GM12878 (cell line): ENCODE data around the gene RIT2. TPM values are rescaled to one million over a fixed set of nuclear protein-coding genes. Genes with fewer than 3 reads are reported as not detected.

Source experiments
- ATAC-seq: fragments of 200-7000 bp; cut with Tn5 transposase; 3 replicates; pipeline ENCODE4 v1.9.1; 2020; ENCODE audit warnings: mild to moderate bottlenecking, moderate library complexity
- BruUV-seq: library from RNA; stranded (reverse); fragments of 400-500 nt; replicated peaks from 2 replicates; lab custom pipeline; 2021; lab: Mats Ljungman, UMichigan
- CTCF ChIA-PET: fragments of 300-600 bp; sonication (Branson Sonifier 250); formaldehyde crosslinking; extraction: SDS; loops from one replicate; lab custom pipeline; 2021; ENCODE audit warnings: inconsistent platforms; lab: Yijun Ruan, JAX
- POLR2A ChIA-PET: fragments of 350-600 bp; formaldehyde crosslinking; extraction: SDS; loops from one replicate; lab custom pipeline; 2021; ENCODE audit warnings: inconsistent platforms; lab: Charles Lee
- RAD21 ChIA-PET: fragments of 300-600 bp; sonication (Branson Sonifier 250); formaldehyde crosslinking; loops from one replicate; lab custom pipeline; 2023; ENCODE audit warnings: antibody characterized with exemption; ENCODE audit not compliant: unreplicated experiment; lab: Charles Lee
- SMC1A ChIA-PET: fragments of 300-600 bp; sonication (Branson Sonifier 250); formaldehyde crosslinking; loops from one replicate; lab custom pipeline; 2023; ENCODE audit not compliant: unreplicated experiment, uncharacterized antibody; lab: Charles Lee
- DNase-seq: peaks from one replicate; pipeline ENCODE4 v3.0.0-alpha.2; 2011; ENCODE audit warnings: low read depth, low spot score
- FAIRE-seq: peaks from 3 replicates; lab custom pipeline; 2011; peaks lifted over from hg19 to GRCh38; lab: Jason Lieb, UNC
- H2AFZ ChIP-seq: 2 replicates; pipeline ENCODE4 v1.6.0; 2011; ENCODE audit warnings: low read depth, low read length, control low read depth; ENCODE audit not compliant: control insufficient read depth
- H3K27ac ChIP-seq: 2 replicates; pipeline ENCODE4 v1.5.1; 2011; ENCODE audit warnings: control low read depth; ENCODE audit not compliant: control insufficient read depth, insufficient read depth
- H3K27me3 ChIP-seq, 2 experiments: replicated peaks in 1 of 2; 2 replicates each; pipeline versions ENCODE4 v1.6.0 to v1.6.1; 2011; ENCODE audit warnings: low read length in 1 of 2; ENCODE audit not compliant: control insufficient read depth in 2 of 2, insufficient read depth in 2 of 2
- H3K36me3 ChIP-seq, 2 experiments: 2 replicates each; pipeline ENCODE4 v1.5.1; 2011; ENCODE audit warnings: low read length in 1 of 2; ENCODE audit not compliant: control insufficient read depth in 2 of 2, insufficient read depth in 2 of 2
- H3K4me1 ChIP-seq: 2 replicates; pipeline ENCODE4 v1.6.1; 2011; ENCODE audit warnings: mild to moderate bottlenecking, low read length, moderate library complexity, mixed read lengths; ENCODE audit not compliant: control insufficient read depth, insufficient read depth
- H3K4me2 ChIP-seq: 2 replicates; pipeline ENCODE4 v1.6.0; 2011; ENCODE audit warnings: control low read depth; ENCODE audit not compliant: control insufficient read depth, insufficient read depth
- H3K4me3 ChIP-seq: fragments of 200-600 bp; sonication (generic); 2 replicates; pipeline ENCODE4 v1.5.1; 2016
- H3K79me2 ChIP-seq: 2 replicates; pipeline ENCODE4 v1.6.0; 2011; ENCODE audit warnings: low read length; ENCODE audit not compliant: control insufficient read depth, insufficient read depth
- H3K9ac ChIP-seq: 2 replicates; pipeline ENCODE4 v1.8.0; 2011; ENCODE audit warnings: low read length, control low read depth, mixed read lengths; ENCODE audit not compliant: control insufficient read depth, insufficient read depth
- H3K9me3 ChIP-seq: replicated peaks from 3 replicates; pipeline ENCODE4 v1.5.1; 2011; ENCODE audit warnings: mild to moderate bottlenecking, low read length; ENCODE audit not compliant: control insufficient read depth, insufficient read depth
- H4K20me1 ChIP-seq: 2 replicates; pipeline ENCODE4 v1.6.0; 2011; ENCODE audit not compliant: control insufficient read depth, insufficient read depth
- CHD1 ChIP-seq: IDR thresholded peaks from 2 replicates; pipeline ENCODE4 v1.6.1; 2012; ENCODE audit warnings: low read depth, low read length, improper control_type of control experiment
- ESRRA ChIP-seq: IDR thresholded peaks from 2 replicates; pipeline ENCODE4 v1.6.1; 2012; ENCODE audit warnings: mild to moderate bottlenecking, low read length, improper control_type of control experiment
- HCFC1 ChIP-seq: fragments of 150-350 bp; IDR thresholded peaks from 2 replicates; pipeline ENCODE4 v1.6.1; 2014; ENCODE audit warnings: low read length
- KLF5 ChIP-seq: fragments of 450-650 bp; IDR thresholded peaks from 2 replicates; pipeline ENCODE4 v1.6.1; 2014; ENCODE audit warnings: mild to moderate bottlenecking; ENCODE audit not compliant: partially characterized antibody
- MXI1 ChIP-seq: fragments of 150-350 bp; IDR thresholded peaks from 2 replicates; pipeline ENCODE4 v1.6.1; 2011; ENCODE audit warnings: low read depth, mild to moderate bottlenecking, inconsistent platforms, low read length, improper control_type of control experiment
- SIX5 ChIP-seq: IDR thresholded peaks from 2 replicates; pipeline ENCODE4 v1.6.1; 2011; ENCODE audit warnings: mild to moderate bottlenecking, low read depth, low read length, moderate library complexity; ENCODE audit not compliant: severe bottlenecking
- SKIL ChIP-seq: fragments of 450-650 bp; IDR thresholded peaks from 2 replicates; pipeline ENCODE4 v1.6.1; 2017; ENCODE audit warnings: mild to moderate bottlenecking, low read depth, inconsistent platforms; ENCODE audit not compliant: poor library complexity, severe bottlenecking
- SMARCA5 ChIP-seq: fragments of 450-650 bp; IDR thresholded peaks from 2 replicates; pipeline ENCODE4 v1.6.1; 2017; ENCODE audit warnings: mild to moderate bottlenecking
- ZNF274 ChIP-seq: IDR thresholded peaks from one replicate; pipeline ENCODE4 v1.8.0; 2011; ENCODE audit not compliant: insufficient read length, insufficient read depth
- ZNF622 ChIP-seq: fragments of 450-650 bp; IDR thresholded peaks from 2 replicates; pipeline ENCODE4 v1.6.1; 2017; ENCODE audit warnings: mild to moderate bottlenecking, inconsistent platforms
- WGBS: methylation state at CpG from one replicate; pipeline ENCODE4 v1.1.6; 2016; ENCODE audit warnings: low lambda C conversion rate; ENCODE audit not compliant: insufficient replicate concordance, insufficient coverage; ENCODE audit errors: missing lambda C conversion rate; 5-methylcytosine and 5-hydroxymethylcytosine counted together
- in situ Hi-C: fragments of 300-500 bp; cut with MboI; formaldehyde crosslinking; loops from 9 replicates; pipeline ENCODE4 v1.14.3; 2018; ENCODE audit warnings: mixed read lengths
- intact Hi-C: fragments of 100-400 bp; cut with micrococcal nuclease; formaldehyde crosslinking; loops from one replicate; pipeline ENCODE4 v1.14.2; 2022; ENCODE audit not compliant: unreplicated experiment
- polyA plus RNA-seq, 11 experiments: library from polyadenylated mRNA; depleted of rRNA in 4 of 11; unstranded in 6 of 11; stranded (reverse) in 5 of 11; fragments of >200 nt; fragmentation: Nextera tagmentation in 4 of 11; fragmentation: Illumina TruSeq in 1 of 11; extraction: Ambion mirVana in 4 of 11; extraction: Trizol in 1 of 11; gene quantifications; 1 replicate in 1 of 11; 2 replicates in 10 of 11; pipeline versions ENCODE4 v1.2.1 to v1.2.3, GENCODE V29; 2011 to 2016; ENCODE audit warnings: inconsistent platforms in 2 of 11, missing spikeins in 2 of 11, low read depth in 1 of 11
- total RNA-seq, 4 experiments: library from RNA; depleted of rRNA in 3 of 4; stranded (reverse); fragments of >200 nt in 3 of 4; fragmentation: Illumina TruSeq in 1 of 4; extraction: Trizol in 1 of 4; gene quantifications; 2 replicates each; pipeline versions ENCODE4 v1.2.1 to v1.2.3, GENCODE V29; 2013 to 2021
- TF ChIP-seq, protein P1 (sequence below), 3 experiments: IDR thresholded peaks in 2 of 3; conservative IDR thresholded peaks in 1 of 3; 2 replicates each; pipeline ENCODE4 v1.5.1; 2011; ENCODE audit warnings: low read depth in 3 of 3, low read length in 3 of 3, mild to moderate bottlenecking in 3 of 3, control low read depth in 2 of 3, moderate library complexity in 2 of 3, inconsistent platforms in 1 of 3, mixed read lengths in 1 of 3; ENCODE audit not compliant: control insufficient read depth in 2 of 3, insufficient read depth in 1 of 3; ENCODE audit errors: extremely low read depth in 1 of 3

Gene RIT2
- total and polyA plus RNA-seq, 10 of the 15 experiments (the other 5 are each of a cell fraction or from before 2014, with no cell fraction given), result not detected

DNA sequence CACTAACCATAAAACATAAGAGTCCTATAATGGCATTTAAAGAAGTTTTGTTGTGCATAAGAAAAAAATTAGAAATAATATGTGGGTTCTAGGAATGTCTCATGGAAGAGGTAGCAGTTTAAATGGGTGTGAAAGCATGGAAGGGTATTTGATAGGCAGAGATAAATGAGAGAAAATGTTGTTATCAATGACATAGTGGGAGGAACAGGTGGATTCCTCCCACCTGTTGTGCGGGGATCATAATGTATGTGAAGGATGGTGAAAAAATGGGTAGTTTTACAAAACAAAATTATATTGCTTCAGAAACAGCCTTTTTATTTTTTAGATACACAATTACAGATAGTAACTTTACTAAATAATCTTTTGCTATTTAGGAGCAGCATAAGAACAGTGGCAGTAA is 41.7 kb downstream of the RIT2 start:
- no peak overlapping the region for H3K4me3 ChIP-seq
- H3K79me2 ChIP-seq, result no peaks in the 10 kb centered on the region
- CTCF ChIA-PET, result no interaction called here
- in situ Hi-C loops (no loop called here), intact Hi-C loops (no loop called here)
- H3K4me2 ChIP-seq, result no peak overlapping the region
- H3K9me3 ChIP-seq, result no peaks in the 10 kb centered on the region
- DNase-seq, result no peak
- SMC1A ChIA-PET, result no interaction called here
- H2AFZ ChIP-seq, result no peak overlapping the region
- H3K9ac ChIP-seq, result no peak overlapping the region
- FAIRE-seq, result no peak
- H3K36me3 ChIP-seq, result no peaks in the 10 kb centered on the region
- no peaks in the 10 kb centered on the region for H3K27me3 ChIP-seq
- H3K4me1 ChIP-seq, result no peaks in the 10 kb centered on the region
- no peak overlapping the region for H3K27ac ChIP-seq
- H4K20me1 ChIP-seq, result no peaks in the 10 kb centered on the region
- TF ChIP-seq ZNF622 (no peak), SKIL (no peak), KLF5 (no peak), SIX5 (no peak), ESRRA (no peak), HCFC1 (no peak), SMARCA5 (no peak), CHD1 (no peak), MXI1 (no peak), ZNF274 (no peak)
- TF ChIP-seq, protein P1, sequence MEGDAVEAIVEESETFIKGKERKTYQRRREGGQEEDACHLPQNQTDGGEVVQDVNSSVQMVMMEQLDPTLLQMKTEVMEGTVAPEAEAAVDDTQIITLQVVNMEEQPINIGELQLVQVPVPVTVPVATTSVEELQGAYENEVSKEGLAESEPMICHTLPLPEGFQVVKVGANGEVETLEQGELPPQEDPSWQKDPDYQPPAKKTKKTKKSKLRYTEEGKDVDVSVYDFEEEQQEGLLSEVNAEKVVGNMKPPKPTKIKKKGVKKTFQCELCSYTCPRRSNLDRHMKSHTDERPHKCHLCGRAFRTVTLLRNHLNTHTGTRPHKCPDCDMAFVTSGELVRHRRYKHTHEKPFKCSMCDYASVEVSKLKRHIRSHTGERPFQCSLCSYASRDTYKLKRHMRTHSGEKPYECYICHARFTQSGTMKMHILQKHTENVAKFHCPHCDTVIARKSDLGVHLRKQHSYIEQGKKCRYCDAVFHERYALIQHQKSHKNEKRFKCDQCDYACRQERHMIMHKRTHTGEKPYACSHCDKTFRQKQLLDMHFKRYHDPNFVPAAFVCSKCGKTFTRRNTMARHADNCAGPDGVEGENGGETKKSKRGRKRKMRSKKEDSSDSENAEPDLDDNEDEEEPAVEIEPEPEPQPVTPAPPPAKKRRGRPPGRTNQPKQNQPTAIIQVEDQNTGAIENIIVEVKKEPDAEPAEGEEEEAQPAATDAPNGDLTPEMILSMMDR (IDR thresholded peaks at IDR 0.05 in 2 of 3, conservative IDR thresholded peaks at IDR 0.05 in 1 of 3; ENCODE audit: control insufficient read depth in 2 of 3, extremely low read depth in 1 of 3, insufficient read depth in 1 of 3, low read depth in 3 of 3, low read length in 3 of 3), result no peak
- POLR2A ChIA-PET, result no interaction called here
- no peak for ATAC-seq
- RAD21 ChIA-PET, result no interaction called here
- BruUV-seq, result no TSS peak
- 43% methylated on average over 1 of the region's 1 CpG for WGBS
